Activated B cell treated with CpG ODN at 0.5 μM for 24 hours (primary cell): Measurements from ENCODE around the gene DDI2. TPM values are rescaled to one million over a fixed set of nuclear protein-coding genes. Genes with fewer than 3 reads are reported as not detected.
A peak's percentile ranks its signal among the peaks of the same experiment; 100 is the strongest.

Experiments
- ATAC-seq: fragments of 200-7000 bp; cut with Tn5 transposase; one replicate; pipeline ENCODE4 v1.10.0; 2021; ENCODE audit warnings: low read depth, mild to moderate bottlenecking, moderate library complexity
- CTCF ChIA-PET: fragments of 350-600 bp; sonication (Branson Sonifier 250); formaldehyde crosslinking; loops from one replicate; lab custom pipeline; 2021; ENCODE audit warnings: antibody characterized with exemption; lab: Charles Lee
- POLR2A ChIA-PET: fragments of 350-600 bp; sonication (Branson Sonifier 250); formaldehyde crosslinking; loops from one replicate; lab custom pipeline; 2021; ENCODE audit warnings: antibody characterized with exemption; lab: Charles Lee
- DNase-seq: peaks from one replicate; pipeline ENCODE4 v3.0.0; 2022
- H3K27ac Mint-ChIP-seq: one replicate; pipeline ENCODE4 v1.8.0; 2020; ENCODE audit warnings: mixed read lengths
- H3K27me3 Mint-ChIP-seq: one replicate; pipeline ENCODE4 v1.8.0; 2021; ENCODE audit warnings: mixed read lengths
- H3K36me3 Mint-ChIP-seq: one replicate; pipeline ENCODE4 v1.8.0; 2021; ENCODE audit warnings: low read depth, mixed read lengths
- H3K4me1 Mint-ChIP-seq: one replicate; pipeline ENCODE4 v1.8.0; 2021; ENCODE audit warnings: mixed read lengths
- H3K4me3 Mint-ChIP-seq: one replicate; pipeline ENCODE4 v1.8.0; 2020; ENCODE audit warnings: mild to moderate bottlenecking, mixed read lengths
- H3K9me3 Mint-ChIP-seq: one replicate; pipeline ENCODE4 v1.8.0; 2020; ENCODE audit warnings: mixed read lengths
- intact Hi-C: fragments of 100-400 bp; cut with micrococcal nuclease; formaldehyde crosslinking; loops from one replicate; pipeline ENCODE4 v1.15.1; 2024
- total RNA-seq: library from RNA; stranded (reverse); gene quantifications from 2 replicates; pipeline ENCODE4 v1.2.3, GENCODE V29; 2022
- TF ChIP-seq, protein P1 (sequence below): fragments of 200-600 bp; IDR thresholded peaks from one replicate; pipeline ENCODE4 v1.8.0; 2022; ENCODE audit warnings: antibody characterized with exemption, mild to moderate bottlenecking

DDI2 gene
- total RNA-seq, 1 donor from 2014 or later: 59.1 TPM

- no peaks in the 10 kb centered on the region for H3K9me3 Mint-ChIP-seq
- DNase-seq: no peak
- peak overlapping the region; percentile 24 for H3K4me3 Mint-ChIP-seq
- POLR2A ChIA-PET: no interaction called here
- H3K27me3 Mint-ChIP-seq: no peaks in the 10 kb centered on the region
- H3K4me1 Mint-ChIP-seq: peaks cover 43% of the 10 kb centered on the region
- H3K36me3 Mint-ChIP-seq: peaks cover 28% of the 10 kb centered on the region
- intact Hi-C loops: no loop called here
- ATAC-seq: no peak
- TF ChIP-seq, protein P1, sequence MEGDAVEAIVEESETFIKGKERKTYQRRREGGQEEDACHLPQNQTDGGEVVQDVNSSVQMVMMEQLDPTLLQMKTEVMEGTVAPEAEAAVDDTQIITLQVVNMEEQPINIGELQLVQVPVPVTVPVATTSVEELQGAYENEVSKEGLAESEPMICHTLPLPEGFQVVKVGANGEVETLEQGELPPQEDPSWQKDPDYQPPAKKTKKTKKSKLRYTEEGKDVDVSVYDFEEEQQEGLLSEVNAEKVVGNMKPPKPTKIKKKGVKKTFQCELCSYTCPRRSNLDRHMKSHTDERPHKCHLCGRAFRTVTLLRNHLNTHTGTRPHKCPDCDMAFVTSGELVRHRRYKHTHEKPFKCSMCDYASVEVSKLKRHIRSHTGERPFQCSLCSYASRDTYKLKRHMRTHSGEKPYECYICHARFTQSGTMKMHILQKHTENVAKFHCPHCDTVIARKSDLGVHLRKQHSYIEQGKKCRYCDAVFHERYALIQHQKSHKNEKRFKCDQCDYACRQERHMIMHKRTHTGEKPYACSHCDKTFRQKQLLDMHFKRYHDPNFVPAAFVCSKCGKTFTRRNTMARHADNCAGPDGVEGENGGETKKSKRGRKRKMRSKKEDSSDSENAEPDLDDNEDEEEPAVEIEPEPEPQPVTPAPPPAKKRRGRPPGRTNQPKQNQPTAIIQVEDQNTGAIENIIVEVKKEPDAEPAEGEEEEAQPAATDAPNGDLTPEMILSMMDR: no peak
- peak overlapping the region; percentile 86 for H3K27ac Mint-ChIP-seq
- CTCF ChIA-PET: no interaction called here
These were observed 43.8 kb upstream of the DDI2 start for GRCh38 chr1:15573477-15573876.

DNA sequence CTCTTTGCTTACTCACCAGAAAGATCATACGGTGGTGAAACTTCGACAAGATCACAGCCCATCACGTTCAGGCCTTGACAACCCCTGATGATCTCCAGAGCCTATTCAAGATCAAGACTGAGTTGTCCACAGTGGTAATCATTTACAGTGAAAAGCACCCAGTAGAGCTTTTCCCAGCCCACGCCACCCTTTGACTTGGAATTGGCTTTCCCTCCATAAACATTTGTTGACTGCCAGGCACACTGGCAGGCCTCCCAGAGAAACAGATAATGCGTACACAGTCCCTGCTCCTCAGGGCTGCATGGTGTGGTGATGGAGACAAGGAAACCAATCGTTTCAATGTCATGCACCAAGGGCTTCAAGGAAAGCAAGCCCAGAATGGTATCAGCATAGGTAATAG, 42.5 kb upstream of the DDI2 start:
- Mint-ChIP-seq H3K27ac (peak overlapping the region; percentile 19), H3K9me3 (no peaks in the 10 kb centered on the region)
- intact Hi-C loops: no loop called here

DNA sequence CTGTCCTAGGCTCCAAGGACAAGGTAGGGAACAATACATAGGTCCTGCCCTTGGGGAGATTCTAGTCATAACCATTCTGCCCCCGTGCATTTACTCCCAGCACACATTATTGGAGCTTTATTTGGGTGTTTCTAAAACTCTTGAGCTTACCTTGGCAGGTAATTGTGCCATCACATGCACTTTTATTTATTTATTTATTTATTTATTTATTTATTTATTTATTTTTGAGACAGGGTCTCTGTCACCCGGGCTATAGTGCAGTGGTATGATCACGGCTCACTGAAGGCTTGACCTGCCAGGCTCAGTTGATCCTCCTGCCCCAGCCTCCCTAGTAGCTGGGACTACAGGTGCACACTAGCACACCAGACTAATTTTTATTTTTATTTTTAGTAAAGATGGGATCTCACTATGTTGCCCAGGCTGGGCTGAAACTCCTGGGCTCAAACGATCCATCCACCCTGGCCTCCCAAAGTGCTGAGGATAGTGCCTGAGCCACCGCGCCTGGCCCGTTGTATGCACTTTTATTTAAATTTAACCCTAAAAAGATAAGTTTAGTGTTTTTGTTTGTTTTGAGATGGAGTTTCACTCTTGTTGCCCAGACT, 41.6 kb upstream of the DDI2 start:
- ChIA-PET CTCF (no interaction called here), POLR2A (no interaction called here)
- no peak overlapping the region for H3K4me3 Mint-ChIP-seq
- ATAC-seq: no peak
- intact Hi-C loops: no loop called here
- H3K36me3 Mint-ChIP-seq: peaks cover 14% of the 10 kb centered on the region
- H3K27me3 Mint-ChIP-seq: no peaks in the 10 kb centered on the region
- no peak for DNase-seq
- no peaks in the 10 kb centered on the region for H3K9me3 Mint-ChIP-seq
- TF ChIP-seq, protein P1: no peak
- H3K4me1 Mint-ChIP-seq: peaks cover 54% of the 10 kb centered on the region
- H3K27ac Mint-ChIP-seq: no peak overlapping the region

More for the DNA sequence above, 42.5 kb upstream of the DDI2 start:
- no peak for ATAC-seq
- no peak for DNase-seq
- ChIA-PET CTCF (no interaction called here), POLR2A (no interaction called here)
- no peaks in the 10 kb centered on the region for H3K27me3 Mint-ChIP-seq
- peaks cover 19% of the 10 kb centered on the region for H3K36me3 Mint-ChIP-seq
- H3K4me3 Mint-ChIP-seq: no peak overlapping the region
- H3K4me1 Mint-ChIP-seq: peaks cover 52% of the 10 kb centered on the region
- TF ChIP-seq, protein P1: no peak

DNA sequence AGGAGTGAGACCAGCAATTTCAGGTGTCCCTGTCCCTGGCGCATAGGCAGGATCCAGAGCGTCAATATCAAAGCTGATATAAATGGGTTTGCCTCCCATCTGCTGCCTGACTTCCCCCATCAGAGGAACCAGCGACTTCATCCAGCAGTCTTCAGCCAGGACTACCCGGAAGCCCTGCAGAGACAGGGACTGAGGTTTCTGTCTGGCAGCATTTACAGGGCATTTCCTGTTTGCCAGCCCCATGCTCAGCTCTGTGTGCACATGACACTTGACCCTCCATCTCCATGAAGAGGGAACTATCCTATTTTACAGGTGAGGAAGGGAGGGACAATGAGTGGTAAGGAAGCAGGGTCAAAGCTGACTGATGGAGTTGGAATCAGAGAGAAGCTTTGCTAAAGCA, 39.6 kb upstream of the DDI2 start:
- H3K9me3 Mint-ChIP-seq: no peaks in the 10 kb centered on the region
- H3K27ac Mint-ChIP-seq: peak overlapping the region; percentile 18
- no peak for ATAC-seq
- no peak overlapping the region for H3K4me3 Mint-ChIP-seq
- peaks cover 37% of the 10 kb centered on the region for H3K4me1 Mint-ChIP-seq
- intact Hi-C loops: no loop called here
- no peak for DNase-seq
- ChIA-PET POLR2A (no interaction called here), CTCF (no interaction called here)
- no peaks in the 10 kb centered on the region for H3K27me3 Mint-ChIP-seq
- peaks cover 11% of the 10 kb centered on the region for H3K36me3 Mint-ChIP-seq
- TF ChIP-seq, protein P1: no peak

- no peaks in the 10 kb centered on the region for H3K9me3 Mint-ChIP-seq
- H3K4me1 Mint-ChIP-seq: peaks cover 38% of the 10 kb centered on the region
- H3K4me3 Mint-ChIP-seq: peak overlapping the region; percentile 32
- DNase-seq (no peak), ATAC-seq (peak; percentile 73)
- POLR2A ChIA-PET: interaction anchor here (0.7 to 2.0 kb wide), 6 partner anchors 7 to 106 kb away, joined by 3 to 16 read pairs (median 4); no protein-coding TSS in a partner anchor
- TF ChIP-seq, protein P1: no peak
- intact Hi-C loops: no loop called here
- CTCF ChIA-PET: interaction anchor here (0.6 kb wide), 1 partner anchor 26 kb away, joined by 3 read pairs; no protein-coding TSS in a partner anchor
- H3K27ac Mint-ChIP-seq: peak overlapping the region; percentile 88
- no peaks in the 10 kb centered on the region for H3K27me3 Mint-ChIP-seq
- H3K36me3 Mint-ChIP-seq: peaks cover 9% of the 10 kb centered on the region
These were observed 38.2 kb upstream of the DDI2 start for GRCh38 chr1:15578921-15579682.
